HG03354 (cell line): ENCODE measurements around the gene COLEC11.

ENCODE experiments used
- ATAC-seq: cut with Tn5 transposase; IDR thresholded peaks from one replicate; pipeline ENCODE4 v1.9.1; 2021; ENCODE audit warnings: mild to moderate bottlenecking; ENCODE audit not compliant: unreplicated experiment, poor library complexity, severe bottlenecking

Gene COLEC11

GRCh38 chr2:3664118-3664517 lies 69.2 kb downstream of the COLEC11 start:
- ATAC-seq, result no peak

- ATAC-seq, result no peak
These were observed 70.0 kb downstream of the COLEC11 start for GRCh38 chr2:3664925-3665324.

GRCh38 chr2:3665886-3666612 lies 71.1 kb downstream of the COLEC11 start:
- no peak for ATAC-seq

GRCh38 chr2:3666613-3666975 lies 71.7 kb downstream of the COLEC11 start:
- ATAC-seq, result no peak

GRCh38 chr2:3667151-3667631 lies 72.3 kb downstream of the COLEC11 start:
- no peak for ATAC-seq

- no peak for ATAC-seq
These were observed 74.7 kb downstream of the COLEC11 start for GRCh38 chr2:3669656-3670055.

GRCh38 chr2:3670376-3670775 lies 75.5 kb downstream of the COLEC11 start:
- no peak for ATAC-seq

GRCh38 chr2:3670941-3671340 lies 76.0 kb downstream of the COLEC11 start:
- ATAC-seq, result no peak

- no peak for ATAC-seq
These were observed 78.2 kb downstream of the COLEC11 start for GRCh38 chr2:3672861-3673678.

- no peak for ATAC-seq
These were observed 79.3 kb downstream of the COLEC11 start for GRCh38 chr2:3674066-3674845.

- ATAC-seq, result no peak
These were observed 80.8 kb downstream of the COLEC11 start for GRCh38 chr2:3675687-3676086.

GRCh38 chr2:3677436-3677835 lies 82.5 kb downstream of the COLEC11 start:
- ATAC-seq, result no peak

GRCh38 chr2:3678212-3678611 lies 83.3 kb downstream of the COLEC11 start:
- ATAC-seq, result no peak

GRCh38 chr2:3679180-3679579 lies 84.3 kb downstream of the COLEC11 start:
- ATAC-seq, result no peak

GRCh38 chr2:3679616-3680393 lies 84.9 kb downstream of the COLEC11 start:
- ATAC-seq, result no peak

GRCh38 chr2:3680548-3681345 lies 85.8 kb downstream of the COLEC11 start:
- no peak for ATAC-seq

- ATAC-seq, result no peak
These were observed 86.7 kb downstream of the COLEC11 start for GRCh38 chr2:3681625-3682024.

- no peak for ATAC-seq
These were observed 87.9 kb downstream of the COLEC11 start for GRCh38 chr2:3682811-3683210.
